HG03439 (cell line): Measurements from ENCODE around the gene LPCAT2.

Source experiments
- ATAC-seq: cut with Tn5 transposase; IDR thresholded peaks from one replicate; pipeline ENCODE4 v1.9.1; 2021; ENCODE audit warnings: mild to moderate bottlenecking, moderate library complexity; ENCODE audit not compliant: unreplicated experiment

The LPCAT2 gene

GRCh38 chr16:55480228-55480655 is 28.6 kb upstream of the LPCAT2 start:
- no peak for ATAC-seq

DNA sequence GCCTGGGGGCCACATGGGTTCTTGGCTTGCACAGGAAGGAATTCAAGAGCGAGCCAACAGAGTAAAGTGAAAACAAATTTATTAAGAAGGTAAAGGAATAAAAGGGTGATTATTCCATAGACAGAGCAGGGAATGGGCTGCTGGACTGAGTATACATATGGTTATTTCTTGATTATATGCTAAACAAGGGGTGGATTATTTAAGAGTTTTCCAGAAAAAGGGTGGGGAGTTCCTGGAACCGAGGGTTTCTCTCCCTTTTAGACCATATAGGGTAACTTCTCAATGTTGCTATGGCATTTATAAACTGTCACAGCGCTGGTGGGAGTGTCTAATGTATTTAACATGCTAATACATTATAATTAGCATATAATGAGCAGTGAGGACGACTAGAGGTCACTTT is 27.8 kb upstream of the LPCAT2 start:
- no peak for ATAC-seq

- ATAC-seq = no peak
These were observed 26.8 kb upstream of the LPCAT2 start for GRCh38 chr16:55482056-55482455.

DNA sequence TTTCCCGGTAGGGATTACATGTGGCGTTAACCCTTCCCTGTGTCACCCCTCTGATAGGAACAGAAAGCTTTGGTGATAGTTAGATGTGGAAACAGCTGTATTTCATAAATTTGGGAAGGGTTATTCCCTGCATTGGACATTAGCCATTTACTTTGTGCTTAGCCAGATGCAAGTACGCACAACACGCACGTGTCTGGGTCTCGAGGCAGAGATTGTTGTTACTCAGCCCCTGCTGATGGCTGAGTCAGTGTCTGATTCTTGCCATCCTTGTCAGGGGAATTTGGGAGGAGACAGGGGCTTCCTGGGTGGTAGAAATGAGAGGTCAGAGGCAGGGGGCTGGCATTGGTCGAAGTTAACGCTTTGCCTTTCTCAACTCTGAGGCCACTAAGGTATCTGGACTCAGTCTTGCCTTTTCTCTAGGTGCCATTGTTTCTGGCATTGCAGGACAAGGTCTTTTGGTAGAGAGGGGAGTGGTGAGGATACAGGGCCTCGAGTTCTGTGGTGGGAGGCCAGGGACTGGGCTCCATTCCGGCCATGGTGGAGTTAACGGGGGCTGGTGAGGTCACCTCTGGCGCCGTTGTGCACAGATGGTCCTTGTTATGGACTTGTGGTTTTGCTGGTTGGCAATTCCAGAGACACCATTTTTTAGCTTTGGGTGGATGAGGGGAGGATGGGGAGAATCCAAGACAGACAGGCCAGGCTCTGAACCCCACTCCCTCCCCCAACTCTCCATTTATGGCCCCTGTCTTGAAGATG is 21.6 kb upstream of the LPCAT2 start:
- no peak for ATAC-seq

DNA sequence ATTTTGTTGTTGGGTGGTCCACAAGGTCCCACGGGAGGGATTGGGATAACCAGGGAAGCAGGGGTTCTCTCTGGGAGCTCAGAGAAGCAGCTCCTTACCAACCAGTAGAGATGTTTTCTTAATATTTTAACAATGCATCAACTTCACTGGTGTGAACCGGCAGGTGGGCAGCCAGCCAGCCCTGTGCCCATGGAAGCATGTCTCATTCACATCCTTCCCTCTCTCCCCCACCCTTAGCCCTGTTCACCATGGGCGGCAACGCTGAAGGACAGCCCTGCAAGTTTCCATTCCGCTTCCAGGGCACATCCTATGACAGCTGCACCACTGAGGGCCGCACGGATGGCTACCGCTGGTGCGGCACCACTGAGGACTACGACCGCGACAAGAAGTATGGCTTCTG is 20.6 kb upstream of the LPCAT2 start:
- ATAC-seq = no peak

DNA sequence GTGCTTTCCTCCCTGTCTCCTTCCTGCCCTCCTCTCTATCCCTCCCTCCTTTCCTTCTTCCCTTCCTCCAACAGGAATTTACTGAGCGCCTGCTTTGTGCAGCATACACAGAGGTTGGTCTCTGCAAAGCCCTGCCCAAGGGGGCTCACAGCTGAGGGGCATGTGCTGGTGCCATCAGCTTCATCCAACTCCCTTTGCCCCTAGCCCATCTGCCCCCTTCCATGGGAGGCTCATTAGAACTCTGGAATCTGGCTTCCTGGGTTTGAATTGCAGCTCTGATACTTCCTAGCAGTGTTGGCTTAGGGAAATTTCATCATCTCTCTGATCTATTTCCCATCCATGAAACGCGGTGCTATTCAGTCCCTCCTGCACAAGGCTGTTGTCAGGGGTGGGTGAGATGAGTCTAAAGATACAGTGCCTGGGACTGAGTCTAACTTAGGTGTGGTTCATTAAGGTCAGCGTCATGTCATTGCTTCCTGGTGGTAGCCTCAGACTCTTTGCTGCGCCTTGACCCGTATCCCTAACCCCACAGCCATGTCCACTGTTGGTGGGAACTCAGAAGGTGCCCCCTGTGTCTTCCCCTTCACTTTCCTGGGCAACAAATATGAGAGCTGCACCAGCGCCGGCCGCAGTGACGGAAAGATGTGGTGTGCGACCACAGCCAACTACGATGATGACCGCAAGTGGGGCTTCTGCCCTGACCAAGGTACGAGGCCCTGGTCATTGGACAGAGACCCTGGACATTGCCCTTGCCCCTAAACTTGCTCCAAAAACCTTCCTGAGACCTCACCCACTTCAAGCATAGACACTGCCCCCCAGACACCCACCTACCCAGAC is 19.5 kb upstream of the LPCAT2 start:
- no peak for ATAC-seq

DNA sequence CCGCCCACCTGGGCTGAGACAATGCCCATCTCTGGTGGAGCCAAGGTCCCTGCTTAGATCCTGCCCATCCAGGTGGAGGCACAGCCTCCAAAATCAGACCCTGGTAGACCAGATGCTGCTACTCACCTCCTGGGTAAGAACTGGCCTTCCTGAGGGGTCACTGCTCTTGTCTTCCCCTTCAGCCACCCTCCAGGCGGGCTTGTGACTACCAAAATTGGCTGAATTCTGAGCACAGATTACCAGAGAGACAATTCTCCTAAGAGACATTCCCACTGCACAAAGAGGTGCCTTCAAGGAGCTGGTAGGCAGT is 19.0 kb upstream of the LPCAT2 start:
- no peak for ATAC-seq

- no peak for ATAC-seq
These were observed 18.6 kb upstream of the LPCAT2 start for GRCh38 chr16:55490301-55490700.

GRCh38 chr16:55491691-55492090 is 17.2 kb upstream of the LPCAT2 start:
- ATAC-seq = no peak

DNA sequence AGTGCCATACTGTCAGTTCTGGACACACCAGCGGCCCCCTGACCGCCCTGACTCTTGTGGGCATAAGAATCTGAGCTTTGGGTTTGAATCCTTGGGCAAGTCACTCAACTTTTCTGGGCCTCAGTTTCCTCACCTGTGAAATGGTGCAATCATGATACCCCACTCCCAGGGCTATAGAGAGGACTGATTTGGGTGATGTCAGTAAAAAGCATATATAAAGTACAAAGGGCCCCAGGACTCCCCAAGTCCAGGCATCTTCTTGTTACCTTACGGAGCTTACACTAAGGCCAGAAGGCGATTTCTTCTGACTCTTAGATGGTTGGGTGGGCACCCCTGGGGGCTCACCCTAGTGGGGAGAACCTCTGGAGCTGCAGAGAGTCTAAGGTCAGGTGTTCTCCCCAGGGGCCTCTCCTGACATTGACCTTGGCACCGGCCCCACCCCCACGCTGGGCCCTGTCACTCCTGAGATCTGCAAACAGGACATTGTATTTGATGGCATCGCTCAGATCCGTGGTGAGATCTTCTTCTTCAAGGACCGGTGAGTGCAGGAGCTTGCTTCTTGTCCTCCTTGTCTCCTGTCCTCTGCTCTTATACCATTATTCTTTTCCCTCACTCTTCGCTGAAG is 16.0 kb upstream of the LPCAT2 start:
- no peak for ATAC-seq

GRCh38 chr16:55494994-55495421 is 13.9 kb upstream of the LPCAT2 start:
- ATAC-seq = no peak

- ATAC-seq = no peak
These were observed 13.1 kb upstream of the LPCAT2 start for GRCh38 chr16:55495616-55496289.

DNA sequence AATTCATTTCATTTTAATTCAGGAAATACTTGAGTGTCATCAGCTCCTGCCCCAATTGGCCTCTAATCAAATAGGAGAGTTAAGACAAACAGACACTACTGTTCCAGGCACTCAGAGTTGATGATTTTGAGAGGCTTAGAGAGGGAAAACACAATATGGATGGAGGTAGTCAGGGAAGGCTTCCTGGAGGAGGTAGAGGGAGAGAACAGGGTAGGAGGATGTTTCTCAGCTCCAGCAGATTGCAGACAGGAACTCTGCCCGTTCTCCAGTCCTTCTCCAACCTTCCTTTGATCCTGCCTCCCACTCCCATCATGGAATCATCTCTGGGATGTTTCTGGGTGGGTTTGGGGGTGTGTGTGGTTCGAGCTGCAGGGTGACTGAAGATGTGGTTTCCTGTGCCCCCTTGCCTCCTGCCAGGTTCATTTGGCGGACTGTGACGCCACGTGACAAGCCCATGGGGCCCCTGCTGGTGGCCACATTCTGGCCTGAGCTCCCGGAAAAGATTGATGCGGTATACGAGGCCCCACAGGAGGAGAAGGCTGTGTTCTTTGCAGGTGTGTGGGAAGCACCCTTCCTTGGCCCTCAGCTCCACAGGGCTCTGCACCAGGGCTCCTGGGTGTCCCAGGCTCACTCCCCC is 12.2 kb upstream of the LPCAT2 start:
- no peak for ATAC-seq

DNA sequence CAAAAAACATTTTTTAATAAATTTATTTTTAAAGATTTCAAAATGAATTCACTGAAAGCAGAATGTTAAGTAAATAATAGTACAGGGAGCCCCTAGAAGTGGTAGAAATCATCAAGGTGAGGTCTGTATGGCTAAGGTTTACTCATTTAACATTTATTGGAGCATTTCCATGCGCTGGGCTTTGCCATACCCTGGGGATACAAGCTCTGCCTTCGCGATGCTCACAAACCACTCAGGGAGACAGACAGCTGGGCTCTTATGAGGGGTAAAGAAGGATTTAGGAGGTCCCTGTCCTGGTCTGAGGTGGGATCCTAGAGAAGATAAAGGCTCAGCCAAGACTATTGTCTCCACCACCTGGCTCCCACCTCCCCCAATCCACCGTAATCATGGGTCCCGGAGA is 11.3 kb upstream of the LPCAT2 start:
- no peak for ATAC-seq

DNA sequence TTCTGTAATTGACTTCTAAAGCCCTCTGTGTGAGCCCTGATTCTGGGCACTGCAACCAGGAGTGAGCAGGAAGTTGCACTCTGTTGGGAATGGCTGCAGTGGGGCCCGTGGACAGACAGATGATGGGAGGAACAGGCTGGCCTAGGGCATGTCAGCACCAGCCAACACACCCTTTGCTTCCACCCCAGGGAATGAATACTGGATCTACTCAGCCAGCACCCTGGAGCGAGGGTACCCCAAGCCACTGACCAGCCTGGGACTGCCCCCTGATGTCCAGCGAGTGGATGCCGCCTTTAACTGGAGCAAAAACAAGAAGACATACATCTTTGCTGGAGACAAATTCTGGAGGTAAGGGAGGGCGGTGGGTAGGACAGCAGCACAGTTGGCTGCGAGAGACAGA is 10.8 kb upstream of the LPCAT2 start:
- no peak for ATAC-seq

DNA sequence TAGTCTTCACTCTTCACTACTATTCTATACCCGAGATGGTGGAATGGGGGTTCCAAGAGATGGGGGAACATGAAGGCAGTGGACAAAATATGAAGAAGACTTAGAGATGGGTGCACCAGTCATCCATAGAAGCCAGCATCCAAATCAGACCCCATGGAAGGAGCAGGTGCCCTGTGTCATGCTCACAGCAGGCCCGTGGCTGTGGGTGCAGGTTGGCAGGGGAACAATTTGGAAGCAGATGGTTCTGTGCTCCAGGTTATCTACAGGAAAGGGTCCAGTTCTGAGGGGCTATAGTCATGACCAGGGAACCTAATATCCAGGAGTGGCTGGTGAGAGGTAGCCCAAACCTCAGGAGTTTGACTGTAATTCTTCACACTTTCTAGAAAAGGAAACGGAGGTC is 9.6 kb upstream of the LPCAT2 start:
- no peak for ATAC-seq

GRCh38 chr16:55499951-55500529 is 8.8 kb upstream of the LPCAT2 start:
- no peak for ATAC-seq

- ATAC-seq = no peak
These were observed 8.3 kb upstream of the LPCAT2 start for GRCh38 chr16:55500530-55501011.

DNA sequence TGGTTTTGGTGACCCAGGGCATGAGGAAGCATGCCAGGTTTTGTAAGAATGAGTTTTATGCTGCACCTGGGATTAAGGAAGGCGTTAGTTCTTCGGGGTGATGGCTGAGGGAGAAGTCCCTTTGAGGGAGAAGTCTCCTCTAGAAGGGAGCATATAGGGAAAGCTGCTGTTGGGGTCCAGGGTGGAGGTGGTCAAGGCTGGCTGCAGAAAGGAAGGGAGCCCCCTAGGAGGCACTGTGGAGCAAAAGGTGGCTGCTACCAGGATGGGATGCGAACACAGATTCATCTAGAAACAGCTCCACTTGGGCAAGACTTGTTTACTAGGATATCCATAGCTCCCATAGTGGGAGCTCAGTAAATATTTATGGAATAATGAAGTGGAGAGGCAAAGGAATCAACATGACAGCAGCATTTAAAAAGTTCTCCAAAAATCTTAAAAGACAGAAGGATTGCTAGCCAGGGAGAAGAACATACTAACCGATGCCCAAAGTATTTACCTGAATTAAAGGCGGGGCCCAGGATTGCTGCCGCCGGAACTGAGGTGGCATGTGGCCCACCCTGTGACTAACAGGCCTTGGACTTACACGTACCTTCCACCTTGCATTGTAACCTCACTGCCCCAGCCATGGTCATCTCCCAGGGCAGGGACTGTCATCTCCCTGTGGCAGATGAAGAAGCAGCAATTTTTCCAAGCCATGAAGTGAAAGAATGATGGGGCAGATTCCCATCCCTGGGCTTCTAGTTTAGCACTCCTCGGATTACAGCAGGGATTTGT is 7.1 kb upstream of the LPCAT2 start:
- ATAC-seq = no peak
